NK-92 (cell line): ENCODE data around the gene TTLL13.
"Not testable (repeated sequence)": the region's sequence is repeated elsewhere in the genome, so short reads cannot be mapped to it uniquely, and the experiment has no call there.

Experiments
- DNase-seq: peaks from one replicate; lab custom pipeline; 2025; ENCODE audit not compliant: unreplicated experiment; lab: John Stamatoyannopoulos, UW

The TTLL13 gene

DNA sequence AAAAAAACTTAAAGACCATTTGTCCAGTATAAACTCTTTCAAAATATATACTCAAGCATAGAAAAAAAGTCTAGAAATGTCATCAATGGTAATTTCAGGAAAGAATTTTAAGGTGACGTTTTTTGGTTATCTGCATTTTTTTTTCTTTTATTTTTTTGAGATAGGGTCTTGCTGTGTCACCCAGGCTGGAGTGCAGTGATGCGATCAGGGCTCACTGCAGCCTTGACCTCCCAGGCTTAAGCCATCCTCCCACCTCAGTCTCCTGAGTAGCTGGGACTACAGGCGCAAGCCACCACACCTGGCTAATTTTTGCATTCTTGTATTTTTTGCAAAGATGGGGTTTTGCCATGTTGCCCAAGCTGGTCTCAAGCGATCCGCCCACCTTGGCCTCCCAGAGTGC is 31.4 kb downstream of the TTLL13 start:
- not testable (repeated sequence) for DNase-seq

DNA sequence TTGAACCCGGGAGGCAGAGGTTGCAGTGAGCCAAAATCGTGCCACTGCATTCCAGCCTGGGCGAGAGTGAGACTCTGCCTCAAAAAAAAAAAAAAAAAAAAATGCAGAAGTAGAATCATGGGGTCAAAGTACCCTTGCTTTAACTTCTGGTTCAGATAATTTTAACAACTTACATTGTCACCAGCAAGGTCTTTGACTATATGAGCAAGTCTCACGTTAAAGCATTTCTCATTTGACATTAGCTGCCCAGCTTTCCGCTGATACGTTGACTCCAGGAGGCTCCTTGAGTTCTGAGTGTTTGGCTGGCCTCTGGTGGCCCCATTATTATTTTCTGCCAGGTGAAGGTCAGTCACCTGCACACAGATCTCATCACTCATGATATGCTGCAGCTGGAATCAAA is 32.3 kb downstream of the TTLL13 start:
- DNase-seq: not testable (repeated sequence)

DNA sequence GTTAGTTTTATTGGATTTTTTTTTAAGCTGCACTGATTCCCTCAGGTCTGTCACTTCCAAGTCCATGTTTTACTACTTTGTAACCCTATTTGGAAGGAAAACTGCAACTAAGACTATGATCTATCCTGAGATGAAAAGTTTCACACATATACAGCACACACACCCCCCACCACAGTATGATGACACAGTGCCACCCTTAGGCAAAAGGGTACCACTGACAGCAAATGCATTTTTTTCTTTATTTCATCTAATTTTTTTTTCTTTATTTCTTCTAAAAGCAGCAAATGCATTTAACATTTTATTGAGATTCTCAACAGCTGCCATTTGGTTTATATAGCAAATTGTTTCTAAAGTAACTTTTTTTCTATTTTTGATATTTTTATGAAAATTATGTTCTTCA is 37.3 kb downstream of the TTLL13 start:
- no peak for DNase-seq

DNA sequence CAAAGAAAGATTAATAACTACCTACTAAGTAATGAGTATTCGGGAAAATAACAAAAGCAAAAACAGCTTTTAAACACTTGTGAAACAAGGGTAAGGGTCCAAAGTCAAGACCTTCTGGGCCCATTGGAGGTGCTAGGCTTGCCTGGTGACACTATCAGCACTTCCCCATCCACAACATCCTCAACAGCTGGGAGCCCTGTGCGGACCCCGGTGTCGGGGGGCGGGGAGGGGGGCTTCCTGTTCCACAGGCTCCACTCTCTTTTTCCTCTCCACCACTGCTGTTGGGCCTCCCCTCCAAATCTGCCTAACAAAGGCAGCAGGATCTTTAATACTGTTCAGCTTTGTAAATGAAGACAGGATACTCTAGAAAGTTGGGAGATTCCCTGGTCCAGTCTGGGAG is 37.7 kb downstream of the TTLL13 start:
- DNase-seq: no peak

DNA sequence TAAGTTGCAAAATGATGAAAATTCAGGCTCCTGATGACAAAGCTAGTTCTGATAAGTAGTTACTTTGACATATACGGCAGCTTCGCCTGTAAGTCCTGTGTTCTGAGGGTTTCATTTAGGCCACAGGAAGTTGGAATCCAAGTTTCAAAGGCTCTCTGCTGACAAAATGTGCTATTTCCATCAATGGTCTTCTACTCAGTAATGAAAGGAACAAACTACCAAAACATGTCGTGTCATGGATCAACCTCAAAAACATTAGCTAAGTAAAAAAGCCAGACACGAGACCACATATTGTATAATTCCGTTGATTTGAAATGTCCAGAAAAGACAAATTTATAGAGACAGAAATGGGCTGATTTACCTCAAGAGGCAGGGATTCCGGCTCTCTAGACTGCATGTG is 38.6 kb downstream of the TTLL13 start:
- no peak for DNase-seq

DNA sequence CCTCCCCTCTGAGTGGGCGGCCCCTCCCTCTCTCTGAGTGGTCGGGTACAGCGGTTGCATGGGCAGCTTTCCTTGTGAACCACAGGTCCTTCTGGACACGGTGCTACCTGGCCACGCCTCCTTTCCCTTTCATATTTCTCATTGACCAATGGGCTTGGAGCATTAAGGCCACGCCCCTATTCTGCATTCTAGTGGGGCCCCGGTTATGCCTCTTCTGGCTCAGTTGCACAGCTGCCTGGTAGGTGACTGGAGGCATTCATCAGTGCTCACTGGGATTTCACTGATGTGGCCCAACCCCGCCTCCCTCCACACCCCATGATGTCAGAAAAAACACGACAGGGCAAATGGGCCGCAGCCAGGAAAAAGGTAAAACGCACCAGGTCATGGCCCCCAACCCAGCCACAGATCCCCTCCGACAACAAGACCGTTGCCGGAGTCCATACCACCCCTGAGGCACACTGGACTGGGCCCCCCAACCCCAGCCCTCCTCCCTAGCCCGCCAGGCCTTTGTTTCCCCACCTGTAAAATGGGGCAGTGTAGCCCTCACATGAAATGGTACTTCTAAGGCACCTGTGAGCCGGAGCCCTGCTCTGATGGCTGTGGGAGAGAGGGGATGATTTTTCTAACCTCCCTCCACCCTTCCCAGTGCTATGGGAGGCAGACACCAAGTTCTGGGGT is 42.5 kb downstream of the TTLL13 start:
- no peak for DNase-seq

DNA sequence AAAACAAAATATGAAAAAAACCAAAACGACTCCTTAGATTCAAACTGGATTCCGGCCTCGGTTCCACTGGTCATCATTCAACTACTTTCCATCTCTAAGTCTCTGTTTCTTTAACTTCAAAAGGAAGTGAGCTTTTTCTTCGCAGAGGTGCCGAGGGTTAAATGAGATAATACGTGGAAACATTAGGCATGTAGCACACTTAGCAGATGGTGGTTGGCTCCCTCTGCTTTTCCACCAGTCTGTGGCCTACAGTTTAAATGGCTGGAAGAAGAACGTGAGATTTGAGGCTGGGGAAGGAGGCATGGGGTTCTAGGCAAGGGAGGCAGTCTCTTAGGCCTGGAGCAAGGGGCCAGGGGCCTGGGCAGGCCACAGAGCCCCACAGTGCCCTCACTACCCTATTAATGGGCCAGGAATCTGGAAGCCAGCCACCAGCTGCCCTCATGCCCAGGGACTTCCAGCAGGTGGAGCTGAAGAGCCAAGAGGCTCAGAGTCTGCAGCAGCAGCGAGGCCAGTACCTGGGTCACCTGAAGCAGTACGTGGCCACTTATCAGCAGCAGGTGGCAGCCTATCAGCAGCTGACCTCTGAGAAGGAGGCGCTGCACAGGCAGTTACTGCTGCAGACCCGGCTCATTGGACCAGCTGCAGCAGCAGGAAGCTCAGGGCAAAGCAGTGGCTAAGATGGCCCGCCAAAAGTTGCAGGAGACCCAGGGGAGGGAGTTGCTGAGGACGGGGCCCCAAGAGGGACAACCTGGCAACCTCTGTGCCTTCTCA is 43.9 kb downstream of the TTLL13 start:
- not testable (repeated sequence) for DNase-seq

DNA sequence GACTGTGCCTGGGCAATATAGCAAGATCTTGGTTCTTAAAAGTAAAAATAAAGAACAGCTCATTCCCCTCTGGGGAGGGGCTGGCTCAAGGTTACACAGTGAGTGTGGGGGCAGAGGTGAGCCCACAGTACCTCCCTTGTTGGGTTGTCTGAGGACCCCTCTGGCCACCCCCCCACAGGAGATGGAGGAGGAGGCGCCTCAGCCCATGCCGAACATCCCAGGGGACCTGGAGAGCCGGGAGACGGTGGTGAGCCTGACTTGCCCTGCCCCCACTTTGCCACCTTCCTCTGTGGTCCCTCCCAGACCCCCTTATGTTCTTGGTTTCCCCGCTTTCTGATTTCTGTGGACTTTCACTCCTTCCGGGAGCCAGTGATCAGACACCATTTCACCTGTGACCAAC is 44.8 kb downstream of the TTLL13 start:
- DNase-seq: no peak

DNA sequence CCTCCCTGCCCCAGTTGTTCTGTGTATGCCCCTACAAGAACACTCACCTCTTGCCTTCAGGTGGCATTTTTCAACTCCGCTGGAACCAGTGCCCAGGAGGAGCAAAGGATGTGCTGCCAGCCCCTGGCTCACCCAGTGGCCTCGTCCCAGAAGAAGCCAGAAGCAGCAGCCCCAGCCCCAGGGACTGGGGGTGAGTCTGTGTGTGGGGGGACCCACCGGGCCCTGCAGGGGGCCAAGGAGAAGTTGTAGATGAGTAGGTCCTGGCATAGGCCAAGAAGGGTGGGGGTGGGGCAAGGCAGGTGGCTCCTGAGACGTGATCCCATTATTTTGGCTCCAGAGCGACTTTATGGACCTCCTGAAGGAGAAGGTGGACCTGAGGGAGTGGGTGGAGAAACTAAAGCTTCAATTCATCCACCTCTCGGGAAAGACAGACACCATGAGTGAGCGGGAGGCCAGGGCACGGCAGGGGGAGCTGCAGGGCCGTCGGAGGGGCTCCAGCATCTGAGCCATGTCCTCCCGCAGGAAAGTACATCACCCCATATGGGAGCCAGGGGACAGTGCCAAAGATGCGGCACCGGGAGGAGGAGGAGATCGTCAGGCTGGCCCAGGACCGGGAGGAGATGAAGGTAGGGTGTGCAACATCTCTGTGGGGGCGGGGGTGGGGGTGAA is 45.4 kb downstream of the TTLL13 start:
- DNase-seq: no peak

DNA sequence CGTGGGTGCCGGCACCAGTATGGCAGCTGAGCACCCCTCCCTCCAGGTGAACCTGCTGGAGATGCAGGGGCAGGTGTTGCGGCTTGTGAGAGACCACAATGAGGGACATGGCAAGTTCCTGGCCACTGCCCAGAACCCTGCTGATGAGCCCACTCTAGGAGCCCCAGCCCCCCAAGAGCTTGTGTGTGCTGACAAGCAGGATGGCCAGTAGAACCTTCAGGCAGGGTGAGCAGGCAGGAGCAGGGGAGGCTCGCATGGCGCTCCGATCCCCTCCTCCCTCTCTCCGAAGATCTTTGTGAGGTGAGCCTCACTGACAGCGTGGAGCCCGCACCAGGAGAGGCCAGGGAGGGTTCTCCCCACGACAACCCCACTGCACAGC is 45.9 kb downstream of the TTLL13 start:
- DNase-seq: no peak

DNA sequence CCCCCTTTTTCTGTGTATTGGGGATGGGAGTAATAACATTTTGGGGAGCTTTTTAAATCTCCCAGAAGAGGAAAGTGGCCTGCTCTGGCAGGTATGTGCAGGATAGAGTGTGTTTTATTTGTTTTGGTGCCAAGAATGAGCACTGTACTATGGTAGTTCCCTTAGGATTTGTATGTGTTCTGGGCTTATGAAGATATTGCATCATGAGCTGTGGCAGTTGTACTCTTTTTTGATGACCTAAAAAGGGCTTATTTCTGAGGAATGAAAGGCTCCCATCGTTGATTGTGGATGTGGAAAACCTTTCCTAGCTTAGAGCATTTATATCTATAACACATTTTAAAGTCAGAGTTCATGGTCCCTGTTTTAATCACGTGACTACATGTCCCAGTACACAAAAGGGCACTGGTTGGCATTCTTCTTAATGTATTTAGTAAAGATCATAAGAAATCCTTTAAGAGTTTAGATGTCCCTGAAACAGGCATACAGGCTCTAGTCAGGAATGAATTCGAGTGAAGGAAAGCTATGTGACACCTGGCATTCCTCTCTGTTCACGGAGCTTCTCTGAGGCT is 47.0 kb downstream of the TTLL13 start:
- not testable (repeated sequence) for DNase-seq

DNA sequence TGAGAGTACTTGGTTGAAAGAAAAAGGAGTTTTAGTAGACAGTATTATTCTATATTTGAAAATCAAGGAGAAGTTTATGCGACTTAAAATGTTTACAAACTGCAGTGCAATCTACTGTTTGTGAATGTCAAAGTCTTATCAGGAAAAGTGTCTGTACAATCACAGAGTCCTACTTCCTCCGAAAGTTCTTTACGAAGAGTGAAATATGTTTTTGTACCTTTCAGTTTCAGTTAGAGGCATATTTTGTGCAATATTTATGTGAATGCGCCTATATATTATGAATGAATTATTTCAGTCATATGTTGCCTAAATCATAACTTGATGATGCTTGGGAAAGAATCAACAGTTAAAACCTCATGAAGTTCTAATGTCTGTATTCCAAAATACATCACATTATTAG is 47.7 kb downstream of the TTLL13 start:
- DNase-seq: no peak

DNA sequence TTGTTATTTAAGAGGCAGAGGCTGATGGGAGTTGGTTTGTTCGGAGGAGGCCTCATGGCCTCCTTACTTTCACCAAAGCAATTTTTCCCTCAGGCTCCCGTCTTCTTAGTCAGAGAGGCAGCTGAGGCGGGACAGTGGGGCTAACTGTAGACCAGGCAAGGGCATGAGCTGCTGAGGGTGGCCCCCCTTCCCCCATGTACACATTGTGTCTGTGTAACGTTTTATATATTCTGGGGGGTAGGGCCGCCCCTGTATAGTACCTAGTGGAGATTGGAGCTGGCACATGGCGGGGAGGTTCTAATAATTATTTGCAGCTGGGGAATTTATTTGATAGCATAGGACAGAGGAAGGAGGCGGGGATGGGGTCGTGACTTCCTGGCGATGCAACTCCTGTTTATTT is 51.2 kb downstream of the TTLL13 start:
- no peak for DNase-seq

DNA sequence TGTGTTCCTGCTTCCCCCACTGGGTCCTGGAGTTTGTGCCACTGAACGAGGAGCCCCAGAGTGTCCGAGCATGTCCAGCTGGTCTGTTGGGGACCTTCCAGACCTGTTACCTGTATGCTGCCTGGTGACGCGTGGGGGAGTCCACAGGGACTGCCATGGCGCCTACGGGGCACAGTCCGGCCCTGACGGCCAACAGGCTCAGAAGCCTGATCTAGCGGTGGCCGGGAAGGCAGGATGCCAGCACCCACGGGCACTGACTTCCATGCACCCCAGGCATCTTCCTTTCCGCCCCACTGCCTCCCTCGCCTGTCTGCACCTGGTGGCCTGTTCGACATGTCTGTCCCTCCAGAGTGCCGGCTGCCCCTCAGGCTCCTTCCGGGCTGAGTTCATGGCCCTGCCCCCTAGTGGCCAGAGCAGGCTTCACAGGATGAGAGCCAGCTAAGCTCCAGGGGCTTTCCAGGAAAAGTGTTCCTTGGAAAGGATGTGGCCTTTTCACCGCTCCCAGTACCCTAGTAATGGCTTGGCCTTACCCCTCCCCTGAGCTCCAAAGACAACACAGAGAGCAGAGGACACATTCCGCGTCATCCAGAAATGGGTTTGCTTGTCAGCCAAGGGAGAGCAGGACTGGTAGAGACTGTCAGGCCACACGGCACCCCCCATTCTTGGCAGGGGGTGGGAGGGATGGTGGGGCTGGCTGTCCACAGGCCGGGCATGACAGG is 51.8 kb downstream of the TTLL13 start:
- DNase-seq: no peak

DNA sequence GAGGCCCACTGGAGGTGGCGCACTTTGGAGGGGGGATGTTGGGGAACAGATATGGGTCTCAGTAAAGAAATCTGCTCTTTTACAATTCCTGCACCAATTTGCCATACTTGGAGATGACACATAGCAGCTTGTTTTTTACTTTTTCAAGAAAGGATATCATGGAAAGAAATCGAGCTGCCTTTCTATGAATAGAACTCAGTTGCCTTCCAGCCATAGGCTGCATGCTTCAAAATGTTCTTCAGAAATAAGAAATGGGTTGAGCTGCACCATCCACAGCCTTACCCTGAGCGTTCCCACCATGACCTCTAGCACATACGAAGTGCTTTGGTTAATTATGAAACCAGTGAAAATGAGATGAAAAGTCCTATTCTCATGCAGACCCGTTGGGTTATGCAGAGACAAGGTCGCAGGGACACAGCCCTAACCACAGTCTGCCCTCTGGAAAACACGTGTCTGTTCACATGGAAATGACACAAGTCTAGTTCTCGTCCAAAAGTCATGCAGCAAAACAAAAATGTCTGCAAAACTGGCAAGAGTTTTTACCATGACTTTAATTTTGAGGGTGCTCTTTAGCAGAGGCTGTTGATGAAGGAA is 52.4 kb downstream of the TTLL13 start:
- DNase-seq: no peak

DNA sequence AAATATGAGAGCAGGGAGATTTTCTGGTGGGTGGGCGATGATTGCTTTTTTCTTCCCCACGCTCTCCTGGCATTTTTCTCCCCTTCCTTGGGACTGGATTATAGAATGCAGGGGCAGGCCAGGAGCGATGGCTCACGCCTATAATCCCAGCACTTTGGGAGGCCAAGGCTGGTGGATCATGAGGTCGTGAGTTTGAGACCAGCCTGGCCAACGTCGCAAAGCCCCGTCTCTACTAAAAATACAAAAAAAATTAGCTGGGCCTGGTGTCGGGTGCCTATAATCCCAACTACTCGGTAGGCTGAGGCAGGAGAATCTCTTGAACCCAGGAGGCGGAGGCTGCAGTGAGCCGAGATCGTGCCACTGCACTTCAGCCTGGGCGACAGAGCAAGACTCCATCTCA is 56.0 kb downstream of the TTLL13 start:
- not testable (repeated sequence) for DNase-seq

DNA sequence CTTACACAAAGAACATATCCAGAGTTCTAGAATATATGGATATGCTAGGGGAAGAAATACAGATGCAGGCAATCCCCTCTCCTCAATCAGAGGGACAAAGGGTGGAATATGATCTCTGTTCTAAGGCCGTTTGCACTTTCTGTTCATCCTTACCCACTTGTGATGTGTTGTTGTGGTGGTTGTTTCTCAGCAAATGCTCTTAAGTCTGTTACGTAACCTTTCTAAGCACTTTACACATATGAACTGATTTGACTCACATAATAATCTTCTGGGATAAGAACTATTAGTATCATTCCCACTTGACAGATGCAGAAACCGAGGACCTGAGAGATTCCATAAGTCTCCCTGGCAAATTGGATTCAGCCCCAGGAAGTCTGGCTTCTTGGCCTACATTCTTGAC is 56.6 kb downstream of the TTLL13 start:
- DNase-seq: no peak

DNA sequence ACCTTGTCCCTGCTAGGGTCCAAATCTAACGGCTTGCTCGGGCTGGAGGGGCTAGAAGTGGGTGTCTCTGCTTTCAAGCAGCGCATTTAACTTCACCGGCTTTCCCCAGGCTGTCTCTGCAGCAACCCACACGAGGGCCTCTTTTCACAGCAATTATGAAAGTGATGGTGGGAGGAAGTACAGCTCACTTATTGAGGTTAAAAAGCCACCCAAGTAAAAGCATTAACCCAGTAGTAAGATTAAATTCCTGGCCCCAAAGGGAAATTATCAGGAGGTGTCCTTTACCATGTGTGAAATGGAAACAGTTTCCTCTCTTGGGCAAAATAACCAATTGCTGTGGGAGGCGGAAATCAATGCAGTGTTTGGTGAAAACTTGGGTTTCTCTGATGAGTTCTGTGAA is 57.2 kb downstream of the TTLL13 start:
- DNase-seq: no peak

DNA sequence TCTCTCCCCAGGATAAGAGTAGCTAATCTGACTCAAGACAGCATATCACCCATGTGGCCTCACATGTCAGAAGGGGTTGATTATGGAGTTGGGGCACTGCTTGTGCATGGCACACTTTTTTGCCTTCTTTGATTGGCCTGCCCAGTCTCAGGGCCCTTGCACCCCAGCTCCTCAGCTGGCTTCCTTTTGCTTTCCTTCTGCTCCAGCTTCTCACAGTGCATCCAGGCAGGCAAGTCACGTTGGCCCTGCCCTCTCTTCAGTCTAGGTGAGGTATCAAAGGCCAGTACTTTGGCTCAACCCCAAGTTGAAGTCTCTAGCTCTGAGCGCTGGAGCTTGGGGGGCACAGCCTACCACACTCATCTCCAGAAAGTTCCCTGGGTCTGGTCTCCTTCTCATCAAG is 58.3 kb downstream of the TTLL13 start:
- no peak for DNase-seq

DNA sequence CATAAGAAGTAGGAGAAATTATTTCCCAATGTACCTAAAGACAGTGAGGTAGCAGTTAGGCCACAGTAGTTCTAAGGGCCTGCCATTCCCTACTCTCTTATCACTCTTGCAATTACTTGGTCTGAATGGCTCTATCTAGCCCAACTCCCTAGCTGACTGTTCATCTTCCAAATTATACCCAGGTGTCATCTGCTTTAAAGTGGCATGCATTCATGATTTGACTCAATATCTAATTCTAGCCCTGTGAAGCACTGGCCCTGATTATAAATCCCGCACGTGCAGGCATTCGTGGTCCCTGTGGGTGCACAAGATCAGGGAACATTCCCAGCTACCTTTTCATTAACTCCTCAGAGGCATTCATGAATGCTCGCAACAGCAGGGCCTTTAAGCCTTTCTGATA is 59.7 kb downstream of the TTLL13 start:
- DNase-seq: no peak
